GM23338 (cell line): ENCODE results near the gene FGD4. TPM values are rescaled to one million over a fixed set of nuclear protein-coding genes. Genes with fewer than 3 reads are reported as not detected.

Experiments used
- ATAC-seq: fragments of 200-7000 bp; cut with Tn5 transposase; 3 replicates; pipeline ENCODE4 v1.9.1; 2020
- DNase-seq: peaks from one replicate; pipeline ENCODE4 v3.0.0-alpha.2; 2015; ENCODE audit warnings: low spot score
- H2AFZ ChIP-seq: fragments of 200-600 bp; sonication (generic); 2 replicates; pipeline ENCODE4 v1.8.0; 2016; ENCODE audit warnings: antibody characterized with exemption, mild to moderate bottlenecking, moderate library complexity
- H3F3A ChIP-seq: fragments of 200-600 bp; sonication (generic); replicated peaks from 2 replicates; pipeline ENCODE4 v1.8.0; 2017; ENCODE audit warnings: antibody characterized with exemption, mixed run types, low read depth
- H3K27ac ChIP-seq: fragments of 200-600 bp; sonication (generic); 2 replicates; pipeline ENCODE4 v1.6.1; 2016; ENCODE audit warnings: low read depth
- H3K27me3 ChIP-seq: fragments of 200-600 bp; sonication (generic); 2 replicates; pipeline ENCODE4 v1.8.0; 2016; ENCODE audit warnings: mild to moderate bottlenecking, mixed run types, moderate library complexity; ENCODE audit not compliant: insufficient read depth
- H3K36me3 ChIP-seq: fragments of 200-600 bp; sonication (generic); 2 replicates; pipeline ENCODE4 v1.8.0; 2016; ENCODE audit warnings: mild to moderate bottlenecking; ENCODE audit not compliant: insufficient read depth
- H3K4me1 ChIP-seq: fragments of 200-600 bp; sonication (generic); 2 replicates; pipeline ENCODE4 v1.8.0; 2016; ENCODE audit warnings: mild to moderate bottlenecking, moderate library complexity; ENCODE audit not compliant: insufficient read depth
- H3K4me2 ChIP-seq: fragments of 200-600 bp; sonication (generic); 2 replicates; pipeline ENCODE4 v1.7.1; 2017; ENCODE audit warnings: mixed run types
- H3K4me3 ChIP-seq: fragments of 200-600 bp; sonication (generic); 2 replicates; pipeline ENCODE4 v1.6.1; 2016; ENCODE audit warnings: mixed run types
- H3K79me2 ChIP-seq: fragments of 200-600 bp; sonication (generic); replicated peaks from 2 replicates; pipeline ENCODE4 v1.8.0; 2017; ENCODE audit warnings: mild to moderate bottlenecking; ENCODE audit not compliant: insufficient read depth
- H3K9me2 ChIP-seq: fragments of 200-600 bp; sonication (generic); 2 replicates; pipeline ENCODE4 v1.8.0; 2017; ENCODE audit not compliant: insufficient read depth
- H4K20me1 ChIP-seq: fragments of 200-600 bp; sonication (generic); replicated peaks from 2 replicates; pipeline ENCODE4 v1.8.0; 2017; ENCODE audit warnings: mild to moderate bottlenecking; ENCODE audit not compliant: insufficient read depth
- H3K27ac Mint-ChIP-seq: 2 replicates; pipeline ENCODE4 v1.8.0; 2020; ENCODE audit warnings: inconsistent platforms, mild to moderate bottlenecking, moderate library complexity, mixed read lengths
- H3K27me3 Mint-ChIP-seq: 3 replicates; pipeline ENCODE4 v1.8.0; 2022; ENCODE audit warnings: low read depth, mild to moderate bottlenecking, moderate library complexity, mixed read lengths, inconsistent platforms; ENCODE audit not compliant: insufficient read depth, poor library complexity
- H3K36me3 Mint-ChIP-seq: 3 replicates; pipeline ENCODE4 v1.8.0; 2021; ENCODE audit warnings: low read depth, mild to moderate bottlenecking, inconsistent platforms, moderate library complexity, mixed read lengths
- H3K4me1 Mint-ChIP-seq: 3 replicates; pipeline ENCODE4 v1.8.0; 2020; ENCODE audit warnings: mild to moderate bottlenecking, inconsistent platforms, mixed read lengths
- H3K4me3 Mint-ChIP-seq: 3 replicates; pipeline ENCODE4 v1.8.0; 2021; ENCODE audit warnings: moderate library complexity, mild to moderate bottlenecking, inconsistent platforms, mixed read lengths
- H3K9me3 Mint-ChIP-seq: 3 replicates; pipeline ENCODE4 v1.8.0; 2020; ENCODE audit warnings: moderate library complexity, mild to moderate bottlenecking, inconsistent platforms, mixed read lengths
- ETS1 ChIP-seq: IDR thresholded peaks from 2 replicates; pipeline ENCODE4 v1.6.1; 2016; ENCODE audit warnings: antibody characterized with exemption
- EZH2 ChIP-seq: fragments of 200-600 bp; sonication (generic); IDR thresholded peaks from one replicate; pipeline ENCODE4 v1.8.0; 2017; ENCODE audit warnings: antibody characterized with exemption, mild to moderate bottlenecking, low read depth; ENCODE audit not compliant: unreplicated experiment
- NANOG ChIP-seq: IDR thresholded peaks from 2 replicates; pipeline ENCODE4 v1.6.1; 2016; ENCODE audit warnings: antibody characterized with exemption, borderline replicate concordance
- POLR2AphosphoS5 ChIP-seq: IDR thresholded peaks from 2 replicates; pipeline ENCODE4 v1.6.1; 2016; ENCODE audit warnings: antibody characterized with exemption, low read depth
- STAT1 ChIP-seq: IDR thresholded peaks from one replicate; pipeline ENCODE4 v1.6.1; 2016; ENCODE audit warnings: antibody characterized with exemption; ENCODE audit not compliant: unreplicated experiment
- ZNF331 ChIP-seq: fragments of 250-450 bp; sonication (Bioruptor Pico); IDR thresholded peaks from 2 replicates; pipeline ENCODE4 v1.5.0; 2020; ENCODE audit warnings: low read depth, mild to moderate bottlenecking, moderate library complexity
- ZNF462 ChIP-seq: fragments of 250-450 bp; sonication (Bioruptor Pico); IDR thresholded peaks from 2 replicates; pipeline ENCODE4 v1.5.0; 2020; ENCODE audit warnings: mild to moderate bottlenecking, moderate library complexity
- polyA plus RNA-seq: library from polyadenylated mRNA; unstranded; fragments of >200 nt; fragmentation: Nextera tagmentation; extraction: Ambion mirVana; gene quantifications from 2 replicates; pipeline ENCODE4 v1.2.1, GENCODE V29; 2016
- total RNA-seq: library from RNA; depleted of rRNA; stranded (reverse); fragments of >200 nt; shearing (Covaris generic); gene quantifications from 2 replicates; pipeline ENCODE4 v1.2.3, GENCODE V29; 2014

The FGD4 gene
- total and polyA plus RNA-seq, 2 experiments from 2014 or later = 24.3 to 54.3 TPM

- H3K4me3 Mint-ChIP-seq = no peak overlapping the region
- ATAC-seq (peak; percentile 73), DNase-seq (peak; percentile 47)
- no peak overlapping the region for H3K27ac ChIP-seq
- no peak for TF ChIP-seq ETS1
- TF ChIP-seq ZNF331 (CRISPR knock-in tag) = no peak
- TF ChIP-seq NANOG = no peak
- TF ChIP-seq POLR2AphosphoS5 = no peak
- no peak for TF ChIP-seq STAT1
- TF ChIP-seq ZNF462 (CRISPR knock-in tag) = no peak
- no peak for TF ChIP-seq EZH2
- no peaks in the 10 kb centered on the region; the same call in 2 of the 3 replicates for H3K36me3 Mint-ChIP-seq
- no peak overlapping the region for H3K4me3 ChIP-seq
- no peaks in the 10 kb centered on the region; the same call in 1 of the 2 replicates for H3K4me1 ChIP-seq
- no peaks in the 10 kb centered on the region for H3K79me2 ChIP-seq
- H3K36me3 ChIP-seq = no peaks in the 10 kb centered on the region
- H3K27me3 Mint-ChIP-seq = peaks cover 5% of the 10 kb centered on the region
- no peaks in the 10 kb centered on the region for H4K20me1 ChIP-seq
- H3K9me2 ChIP-seq = no peaks in the 10 kb centered on the region
- H3K27ac Mint-ChIP-seq = no peak overlapping the region
- no peaks in the 10 kb centered on the region for H3K27me3 ChIP-seq
- H2AFZ ChIP-seq = no peak overlapping the region
- H3K9me3 Mint-ChIP-seq = no peaks in the 10 kb centered on the region
- H3K4me2 ChIP-seq = no peak overlapping the region
- H3F3A ChIP-seq = 0 out of 2 replicates have a peak, but pooled peaks cover 5% of the 10 kb centered on the region
- H3K4me1 Mint-ChIP-seq = no peaks in the 10 kb centered on the region; the same call in 2 of the 3 replicates
Measured at GRCh38 chr12:32647275-32647674, 247.9 kb downstream of the FGD4 start.
